CD4-positive, alpha-beta T cell treated with Interleukin-4 for 1 hour (primary cell): ENCODE results near the gene DCDC2B.
"Not testable (repeated sequence)": the region's sequence is repeated elsewhere in the genome, so short reads cannot be mapped to it uniquely, and the experiment has no call there.

Experiments used
- DNase-seq, 2 donors: peaks; one replicate each; pipeline ENCODE4 v3.0.0-alpha.2; 2020 to 2022

Gene DCDC2B

GRCh38 chr1:32208891-32209328, at the start of gene DCDC2B:
Gene DCDC2B (plus strand): TSS chr1:32209089. CDS start chr1:32209094, 5 bp downstream.
- no peak for DNase-seq

GRCh38 chr1:32159189-32159588, 49.7 kb upstream of the DCDC2B start:
- no peak for DNase-seq

- DNase-seq, result no peak
Observed at GRCh38 chr1:32163405-32163804, 45.5 kb upstream of the DCDC2B start.

GRCh38 chr1:32165633-32166032, 43.3 kb upstream of the DCDC2B start:
- DNase-seq, result not testable (repeated sequence)

- no peak for DNase-seq
Observed at GRCh38 chr1:32170991-32171390, 37.9 kb upstream of the DCDC2B start.

- DNase-seq, result no peak
Observed at GRCh38 chr1:32172621-32173245, 36.2 kb upstream of the DCDC2B start.

GRCh38 chr1:32178380-32179192, 30.3 kb upstream of the DCDC2B start:
- no peak for DNase-seq

- DNase-seq, result no peak
Observed at GRCh38 chr1:32179193-32179442, 29.8 kb upstream of the DCDC2B start.

- DNase-seq, result peak; percentile 88 to 89
Observed at GRCh38 chr1:32179443-32180185, 29.3 kb upstream of the DCDC2B start, which contains the start of gene TXLNA. Gene TXLNA (plus strand): TSS chr1:32179675. CDS start chr1:32180346, 671 bp downstream.

- DNase-seq, result peak; percentile 21 to 26
Observed at GRCh38 chr1:32180186-32181060, 28.5 kb upstream of the DCDC2B start.

- DNase-seq, result no peak
Observed at GRCh38 chr1:32181065-32181464, 27.8 kb upstream of the DCDC2B start.

- no peak for DNase-seq
Observed at GRCh38 chr1:32181563-32181962, 27.3 kb upstream of the DCDC2B start.

- DNase-seq, result no peak
Observed at GRCh38 chr1:32182060-32182459, 26.8 kb upstream of the DCDC2B start.

- no peak for DNase-seq
Observed at GRCh38 chr1:32184650-32185049, 24.2 kb upstream of the DCDC2B start.

- no peak for DNase-seq
Observed at GRCh38 chr1:32186077-32186476, 22.8 kb upstream of the DCDC2B start.

GRCh38 chr1:32186491-32186890, 22.4 kb upstream of the DCDC2B start:
- DNase-seq, result no peak

GRCh38 chr1:32187850-32188249, 21.0 kb upstream of the DCDC2B start:
- no peak for DNase-seq

- DNase-seq, result no peak
Observed at GRCh38 chr1:32192220-32192948, 16.5 kb upstream of the DCDC2B start.

- no peak for DNase-seq
Observed at GRCh38 chr1:32194984-32195383, 13.9 kb upstream of the DCDC2B start.

- DNase-seq, result no peak
Observed at GRCh38 chr1:32195531-32195930, 13.4 kb upstream of the DCDC2B start.

- peak in 1 of 2 donors; percentile 49 for DNase-seq
Observed at GRCh38 chr1:32195972-32196823, 12.7 kb upstream of the DCDC2B start.
